H9 (cell line): ENCODE results near the gene ANXA7. TPM values are rescaled to one million over a fixed set of nuclear protein-coding genes. Genes with fewer than 3 reads are reported as not detected.

ENCODE experiments used
- DNase-seq: peaks from one replicate; pipeline ENCODE4 v3.0.0-alpha.2; 2017
- H2AFZ ChIP-seq: one replicate; pipeline ENCODE4 v1.6.1; 2013; ENCODE audit warnings: mild to moderate bottlenecking, low read length, control low read depth, moderate library complexity
- H2AK5ac ChIP-seq: 2 replicates; pipeline ENCODE4 v1.6.1; 2013; ENCODE audit warnings: low read length, control low read depth, mixed read lengths; ENCODE audit not compliant: insufficient read length
- H2BK120ac ChIP-seq: one replicate; pipeline ENCODE4 v1.6.1; 2013; ENCODE audit warnings: low read depth, mild to moderate bottlenecking, low read length, control low read depth, inconsistent platforms; ENCODE audit not compliant: poor library complexity, severe bottlenecking
- H2BK12ac ChIP-seq: 2 replicates; pipeline ENCODE4 v1.6.1; 2013; ENCODE audit warnings: low read length, control low read depth, mixed read lengths, low read depth; ENCODE audit not compliant: insufficient read length
- H2BK15ac ChIP-seq: 2 replicates; pipeline ENCODE4 v1.6.1; 2013; ENCODE audit warnings: low read depth, low read length, control low read depth
- H2BK20ac ChIP-seq: one replicate; pipeline ENCODE4 v1.6.1; 2013; ENCODE audit warnings: low read depth, mild to moderate bottlenecking, low read length, control low read depth, inconsistent platforms; ENCODE audit not compliant: poor library complexity, severe bottlenecking
- H2BK5ac ChIP-seq: 2 replicates; pipeline ENCODE4 v1.6.1; 2013; ENCODE audit warnings: low read length, control low read depth, mixed read lengths; ENCODE audit not compliant: insufficient read length
- H3K14ac ChIP-seq: 2 replicates; pipeline ENCODE4 v1.6.1; 2013; ENCODE audit warnings: low read length, control low read depth; ENCODE audit not compliant: insufficient read depth
- H3K18ac ChIP-seq: 2 replicates; pipeline ENCODE4 v1.6.1; 2013; ENCODE audit warnings: low read depth, mild to moderate bottlenecking, mixed read lengths, low read length, control low read depth; ENCODE audit not compliant: insufficient read length
- H3K23ac ChIP-seq: 2 replicates; pipeline ENCODE4 v1.6.1; 2013; ENCODE audit warnings: low read length, control low read depth, mixed read lengths, low read depth; ENCODE audit not compliant: insufficient read length
- H3K23me2 ChIP-seq: 2 replicates; pipeline ENCODE4 v1.6.1; 2013; ENCODE audit warnings: low read depth, mild to moderate bottlenecking, mixed read lengths, low read length, control low read depth; ENCODE audit not compliant: insufficient read length, poor library complexity, severe bottlenecking
- H3K27ac ChIP-seq: 2 replicates; pipeline ENCODE4 v1.5.1; 2013; ENCODE audit warnings: low read length, control low read depth, mixed read lengths, low read depth; ENCODE audit not compliant: insufficient read length
- H3K27me3 ChIP-seq: 2 replicates; pipeline ENCODE4 v1.6.1; 2013; ENCODE audit warnings: low read length, control low read depth, inconsistent platforms; ENCODE audit not compliant: insufficient read depth
- H3K4ac ChIP-seq: 2 replicates; pipeline ENCODE4 v1.6.1; 2013; ENCODE audit warnings: low read depth, mild to moderate bottlenecking, control low read depth, inconsistent platforms, low read length, moderate library complexity
- H3K4me1 ChIP-seq: 2 replicates; pipeline ENCODE4 v1.6.1; 2013; ENCODE audit warnings: low read length, control low read depth, inconsistent platforms; ENCODE audit not compliant: insufficient read depth
- H3K4me2 ChIP-seq: 2 replicates; pipeline ENCODE4 v1.6.1; 2013; ENCODE audit warnings: low read length, control low read depth, mixed read lengths; ENCODE audit not compliant: insufficient read length, insufficient read depth
- H3K56ac ChIP-seq: 2 replicates; pipeline ENCODE4 v1.6.1; 2013; ENCODE audit warnings: low read depth, mild to moderate bottlenecking, mixed read lengths, low read length, control low read depth; ENCODE audit not compliant: insufficient read length
- H3K79me1 ChIP-seq: 2 replicates; pipeline ENCODE4 v1.6.1; 2013; ENCODE audit warnings: low read depth, mild to moderate bottlenecking, moderate library complexity, low read length, control low read depth, inconsistent platforms; ENCODE audit not compliant: insufficient read depth, poor library complexity, severe bottlenecking
- H3K79me2 ChIP-seq: 2 replicates; pipeline ENCODE4 v1.6.1; 2013; ENCODE audit warnings: low read length, control low read depth, inconsistent platforms; ENCODE audit not compliant: insufficient read depth
- H3K9ac ChIP-seq: 2 replicates; pipeline ENCODE4 v1.6.1; 2013; ENCODE audit warnings: low read length, control low read depth, mixed read lengths; ENCODE audit not compliant: insufficient read length; ENCODE audit errors: extremely low read depth
- H3K9me3 ChIP-seq: one replicate; pipeline ENCODE4 v1.6.1; 2013; ENCODE audit warnings: low read depth, low read length, inconsistent platforms; ENCODE audit not compliant: control insufficient read depth
- H3T11ph ChIP-seq: one replicate; pipeline ENCODE4 v1.6.1; 2013; ENCODE audit warnings: mild to moderate bottlenecking, low read length, control low read depth, inconsistent platforms
- H4K20me1 ChIP-seq: one replicate; pipeline ENCODE4 v1.6.1; 2013; ENCODE audit not compliant: control insufficient read depth, insufficient read length, insufficient read depth
- H4K5ac ChIP-seq: 2 replicates; pipeline ENCODE4 v1.6.1; 2013; ENCODE audit warnings: low read depth, mild to moderate bottlenecking, mixed read lengths, low read length, control low read depth; ENCODE audit not compliant: insufficient read length
- H4K8ac ChIP-seq: replicated peaks from 2 replicates; pipeline ENCODE4 v1.6.1; 2013; ENCODE audit warnings: low read length, control low read depth, mixed read lengths, low read depth; ENCODE audit not compliant: insufficient read length
- H4K91ac ChIP-seq: 2 replicates; pipeline ENCODE4 v1.6.1; 2013; ENCODE audit warnings: low read depth, mild to moderate bottlenecking, moderate library complexity, mixed read lengths, low read length, control low read depth; ENCODE audit not compliant: insufficient read length
- H3K27ac Mint-ChIP-seq, 3 experiments: 2 replicates in 2 of 3; 3 replicates in 1 of 3; pipeline ENCODE4 v1.8.0; 2020 to 2021; ENCODE audit warnings: mixed read lengths in 3 of 3, mild to moderate bottlenecking in 1 of 3, moderate library complexity in 1 of 3
- H3K27me3 Mint-ChIP-seq: 2 replicates; pipeline ENCODE4 v1.8.0; 2021; ENCODE audit warnings: low read depth, mild to moderate bottlenecking, moderate library complexity, mixed read lengths
- H3K36me3 Mint-ChIP-seq, 3 experiments: 2 replicates in 2 of 3; 3 replicates in 1 of 3; pipeline ENCODE4 v1.8.0; 2020 to 2021; ENCODE audit warnings: low read depth in 3 of 3, mixed read lengths in 3 of 3; ENCODE audit not compliant: insufficient read depth in 1 of 3
- H3K4me1 Mint-ChIP-seq, 2 experiments: 2 replicates each; pipeline ENCODE4 v1.8.0; 2020; ENCODE audit warnings: mixed read lengths in 2 of 2
- H3K4me3 Mint-ChIP-seq, 2 experiments: 2 replicates in 1 of 2; 3 replicates in 1 of 2; pipeline ENCODE4 v1.8.0; 2020 to 2021; ENCODE audit warnings: mild to moderate bottlenecking in 2 of 2, mixed read lengths in 2 of 2, moderate library complexity in 1 of 2
- H3K9me3 Mint-ChIP-seq, 2 experiments: 2 replicates in 1 of 2; 3 replicates in 1 of 2; pipeline ENCODE4 v1.8.0; 2020; ENCODE audit warnings: mild to moderate bottlenecking in 2 of 2, mixed read lengths in 2 of 2, moderate library complexity in 1 of 2
- WGBS: extraction: QIAGEN DNeasy Blood & Tissue Kit; methylation state at CpG from one replicate; pipeline ENCODE4 v1.1.7; 2013; ENCODE audit warnings: missing lambda C conversion rate, low lambda C conversion rate, mixed read lengths; ENCODE audit not compliant: insufficient read length; ENCODE audit errors: extremely low coverage; 5-methylcytosine and 5-hydroxymethylcytosine counted together
- total RNA-seq: library from RNA; stranded (reverse); gene quantifications from 2 replicates; pipeline ENCODE4 v1.2.1, GENCODE V29; 2021
- TF ChIP-seq, protein P1 (sequence below): fragments of 200-600 bp; sonication (generic); conservative IDR thresholded peaks from 3 replicates; pipeline ENCODE4 v1.8.0; 2021; ENCODE audit warnings: antibody characterized with exemption, mild to moderate bottlenecking

ANXA7 gene
- total RNA-seq, 1 experiment from 2014 or later, result 84.6 TPM

- H2BK5ac ChIP-seq, result no peak overlapping the region
- no peak overlapping the region for H3K4me2 ChIP-seq
- no peak overlapping the region for H3K18ac ChIP-seq
- Mint-ChIP-seq H3K4me1 (no peaks in the 10 kb centered on the region), H3K27ac (no peak overlapping the region; a peak in 1 of 7 replicates), H3K9me3 (no peaks in the 10 kb centered on the region), H3K36me3 (peaks cover 6 to 46% (median 25%) of the 10 kb centered on the region in 3 experiments; a peak in 4 of 7 replicates), H3K4me3 (no peak overlapping the region), H3K27me3 (no peaks in the 10 kb centered on the region)
- DNase-seq, result no peak
- H3K27ac ChIP-seq, result no peak overlapping the region
- no peak overlapping the region for H2BK15ac ChIP-seq
- H3K4ac ChIP-seq, result no peak overlapping the region
- H2BK20ac ChIP-seq, result no peak overlapping the region
- H2BK120ac ChIP-seq, result no peak overlapping the region
- no peaks in the 10 kb centered on the region for H4K20me1 ChIP-seq
- no peaks in the 10 kb centered on the region for H3K9me3 ChIP-seq
- no peak overlapping the region for H3K9ac ChIP-seq
- no peak overlapping the region for H4K8ac ChIP-seq
- H4K5ac ChIP-seq, result no peak overlapping the region
- no peaks in the 10 kb centered on the region for H3K79me2 ChIP-seq
- H3K23ac ChIP-seq, result no peak overlapping the region
- no peak overlapping the region for H3K56ac ChIP-seq
- no peak overlapping the region for H2BK12ac ChIP-seq
- H3K27me3 ChIP-seq, result no peaks in the 10 kb centered on the region
- H3K14ac ChIP-seq, result no peak overlapping the region
- no CpG with 5 or more reads among the region's 4 CpGs for WGBS
- no peaks in the 10 kb centered on the region for H3K4me1 ChIP-seq
- no peak overlapping the region for H4K91ac ChIP-seq
- no peak overlapping the region for H3T11ph ChIP-seq
- H2AK5ac ChIP-seq, result no peak overlapping the region
- no peak overlapping the region for H2AFZ ChIP-seq
- TF ChIP-seq, protein P1, sequence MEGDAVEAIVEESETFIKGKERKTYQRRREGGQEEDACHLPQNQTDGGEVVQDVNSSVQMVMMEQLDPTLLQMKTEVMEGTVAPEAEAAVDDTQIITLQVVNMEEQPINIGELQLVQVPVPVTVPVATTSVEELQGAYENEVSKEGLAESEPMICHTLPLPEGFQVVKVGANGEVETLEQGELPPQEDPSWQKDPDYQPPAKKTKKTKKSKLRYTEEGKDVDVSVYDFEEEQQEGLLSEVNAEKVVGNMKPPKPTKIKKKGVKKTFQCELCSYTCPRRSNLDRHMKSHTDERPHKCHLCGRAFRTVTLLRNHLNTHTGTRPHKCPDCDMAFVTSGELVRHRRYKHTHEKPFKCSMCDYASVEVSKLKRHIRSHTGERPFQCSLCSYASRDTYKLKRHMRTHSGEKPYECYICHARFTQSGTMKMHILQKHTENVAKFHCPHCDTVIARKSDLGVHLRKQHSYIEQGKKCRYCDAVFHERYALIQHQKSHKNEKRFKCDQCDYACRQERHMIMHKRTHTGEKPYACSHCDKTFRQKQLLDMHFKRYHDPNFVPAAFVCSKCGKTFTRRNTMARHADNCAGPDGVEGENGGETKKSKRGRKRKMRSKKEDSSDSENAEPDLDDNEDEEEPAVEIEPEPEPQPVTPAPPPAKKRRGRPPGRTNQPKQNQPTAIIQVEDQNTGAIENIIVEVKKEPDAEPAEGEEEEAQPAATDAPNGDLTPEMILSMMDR, result no peak
- H3K23me2 ChIP-seq, result no peaks in the 10 kb centered on the region
- no peaks in the 10 kb centered on the region for H3K79me1 ChIP-seq
These were observed 12.5 kb upstream of the ANXA7 start for GRCh38 chr10:73426318-73426717.
